ENCODE results near the gene XRCC1. TPM values are rescaled to one million over a fixed set of nuclear protein-coding genes. Genes with fewer than 3 reads are reported as not detected.
"Not testable (repeated sequence)": the region's sequence is repeated elsewhere in the genome, so short reads cannot be mapped to it uniquely, and the experiment has no call there.

Gene XRCC1
- total and polyA plus RNA-seq, 8 donors = 25.2 to 70.0 (median 56.9) TPM

DNA sequence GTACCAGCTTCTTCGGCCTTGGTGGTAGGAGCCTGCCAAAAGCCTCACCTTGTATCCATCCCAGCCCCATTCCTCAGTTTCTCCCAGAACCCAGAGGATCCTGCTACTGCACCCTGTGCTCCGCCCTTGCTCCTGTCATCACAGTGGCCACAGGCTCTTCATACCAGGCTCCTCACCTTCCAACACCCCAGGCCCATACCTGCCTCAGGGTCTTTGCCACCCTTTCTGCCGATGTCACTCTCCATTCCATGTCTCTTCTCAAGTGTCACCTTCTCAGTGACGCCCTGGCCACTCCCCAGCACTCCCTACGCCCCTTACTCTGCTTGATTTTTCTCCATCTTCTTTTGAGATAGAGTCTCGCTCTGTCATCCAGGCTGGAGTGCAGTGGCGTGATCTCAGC, 34.5 kb upstream of the XRCC1 start:
- H3K9me3 ChIP-seq = no peaks in the 10 kb centered on the region
- no peak for ATAC-seq
- no peak overlapping the region for H3K27ac ChIP-seq
- no peaks in the 10 kb centered on the region for H3K4me1 ChIP-seq
- no peak for DNase-seq
- peaks cover 0 to 36% of the 10 kb centered on the region in 2 donors for H3K36me3 ChIP-seq
- TF ChIP-seq, protein P1, sequence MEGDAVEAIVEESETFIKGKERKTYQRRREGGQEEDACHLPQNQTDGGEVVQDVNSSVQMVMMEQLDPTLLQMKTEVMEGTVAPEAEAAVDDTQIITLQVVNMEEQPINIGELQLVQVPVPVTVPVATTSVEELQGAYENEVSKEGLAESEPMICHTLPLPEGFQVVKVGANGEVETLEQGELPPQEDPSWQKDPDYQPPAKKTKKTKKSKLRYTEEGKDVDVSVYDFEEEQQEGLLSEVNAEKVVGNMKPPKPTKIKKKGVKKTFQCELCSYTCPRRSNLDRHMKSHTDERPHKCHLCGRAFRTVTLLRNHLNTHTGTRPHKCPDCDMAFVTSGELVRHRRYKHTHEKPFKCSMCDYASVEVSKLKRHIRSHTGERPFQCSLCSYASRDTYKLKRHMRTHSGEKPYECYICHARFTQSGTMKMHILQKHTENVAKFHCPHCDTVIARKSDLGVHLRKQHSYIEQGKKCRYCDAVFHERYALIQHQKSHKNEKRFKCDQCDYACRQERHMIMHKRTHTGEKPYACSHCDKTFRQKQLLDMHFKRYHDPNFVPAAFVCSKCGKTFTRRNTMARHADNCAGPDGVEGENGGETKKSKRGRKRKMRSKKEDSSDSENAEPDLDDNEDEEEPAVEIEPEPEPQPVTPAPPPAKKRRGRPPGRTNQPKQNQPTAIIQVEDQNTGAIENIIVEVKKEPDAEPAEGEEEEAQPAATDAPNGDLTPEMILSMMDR (IDR thresholded peaks at IDR 0.05) = no peak
- no peak overlapping the region for H3K4me3 ChIP-seq
- intact Hi-C loops (cut with DNase I) = no loop called here
- no peaks in the 10 kb centered on the region for H3K27me3 ChIP-seq

DNA sequence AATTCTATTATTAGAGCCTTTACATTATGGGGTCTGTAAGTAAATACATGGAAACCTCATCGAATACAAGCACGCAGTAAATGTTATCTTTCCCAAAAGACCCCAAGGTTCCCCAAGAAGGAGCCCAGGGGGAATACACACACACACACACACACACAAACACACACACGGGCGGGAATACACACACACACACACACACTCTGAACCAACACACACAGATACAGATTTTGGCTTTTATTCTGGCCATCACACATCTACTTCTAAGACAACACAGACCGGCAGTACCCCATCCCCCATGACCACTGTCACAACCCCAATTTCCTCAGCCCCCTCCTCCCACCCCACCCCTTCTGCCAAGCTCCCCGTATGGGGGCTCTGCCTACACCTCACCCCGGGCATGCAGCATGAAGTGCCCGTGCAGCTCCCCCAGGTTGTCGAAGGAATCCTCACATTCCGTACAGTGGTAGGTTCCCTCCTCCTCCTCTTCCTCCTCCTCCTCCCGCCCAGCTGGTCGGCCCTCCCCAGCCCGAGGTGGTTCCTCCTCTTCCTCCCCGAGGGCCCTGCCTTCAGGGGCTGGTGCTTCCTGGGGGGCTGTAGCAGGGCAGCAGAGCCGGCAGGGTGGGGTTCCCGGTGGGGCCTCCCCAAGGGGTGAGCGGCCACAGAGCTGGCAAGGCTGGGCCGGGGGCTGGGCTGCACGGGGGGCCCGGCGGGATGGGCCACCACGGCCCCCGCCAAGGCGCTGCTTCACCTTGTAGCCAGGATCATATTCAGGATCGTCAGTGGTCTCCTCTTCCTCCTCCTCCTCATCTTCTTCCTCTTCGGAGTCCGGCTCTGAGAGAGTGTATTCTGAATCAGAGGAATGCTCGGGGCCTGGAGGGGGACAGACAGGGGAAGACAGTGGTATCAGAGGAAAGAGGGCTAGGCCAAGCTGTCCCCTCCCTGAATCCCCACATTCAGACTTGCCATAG, 32.2 kb upstream of the XRCC1 start:
- intact Hi-C loops (cut with DNase I) = no loop called here
- peak in 1 of 4 donors; percentile 74 for DNase-seq

DNA sequence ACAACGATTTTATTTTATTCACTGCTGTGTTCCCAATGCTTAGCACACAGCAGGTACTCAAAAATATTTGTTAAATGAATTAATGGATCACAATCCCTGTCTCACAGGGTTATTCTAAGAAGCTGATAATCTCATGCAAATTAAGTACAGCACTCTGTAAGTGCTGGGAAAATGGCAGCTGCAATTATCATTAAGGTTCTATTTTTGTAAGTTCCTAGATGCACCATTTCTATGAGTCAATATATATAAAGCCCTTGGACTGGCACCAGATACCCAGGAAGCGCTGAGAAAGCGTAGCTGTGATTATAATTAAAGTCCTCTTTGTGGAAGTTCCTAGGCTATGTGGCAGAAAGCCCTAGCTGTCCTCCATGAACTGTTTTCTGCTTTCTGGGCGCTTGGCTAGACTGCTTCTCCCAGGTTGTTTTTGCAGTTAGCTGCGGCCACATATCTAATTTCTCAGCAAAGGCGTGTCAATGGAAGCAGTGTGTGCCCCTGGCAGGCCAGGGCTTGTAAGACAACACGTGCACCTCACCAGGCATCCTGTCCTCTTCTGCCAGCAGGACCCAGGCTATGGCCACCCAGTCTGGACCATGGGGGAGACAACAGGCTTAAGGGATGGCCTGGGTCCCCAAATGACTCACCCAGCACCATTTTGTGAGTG, 31.4 kb upstream of the XRCC1 start:
- H3K27ac ChIP-seq = no peak overlapping the region
- no peaks in the 10 kb centered on the region for H3K9me3 ChIP-seq
- no peaks in the 10 kb centered on the region for H3K4me1 ChIP-seq
- intact Hi-C loops (cut with DNase I) = no loop called here
- no peaks in the 10 kb centered on the region for H3K27me3 ChIP-seq
- DNase-seq = no peak
- no peak overlapping the region for H3K4me3 ChIP-seq
- peaks cover 0 to 19% of the 10 kb centered on the region in 2 donors for H3K36me3 ChIP-seq
- TF ChIP-seq, protein P1 (IDR thresholded peaks at IDR 0.05) = no peak
- ATAC-seq = no peak

More for the DNA sequence above, 32.2 kb upstream of the XRCC1 start:
- no peak overlapping the region for H3K4me3 ChIP-seq
- no peaks in the 10 kb centered on the region for H3K9me3 ChIP-seq
- no peak for ATAC-seq
- H3K4me1 ChIP-seq = no peaks in the 10 kb centered on the region
- H3K27ac ChIP-seq = no peak overlapping the region
- H3K27me3 ChIP-seq = no peaks in the 10 kb centered on the region
- TF ChIP-seq, protein P1 (IDR thresholded peaks at IDR 0.05) = no peak
- peaks cover 0 to 20% of the 10 kb centered on the region in 2 donors for H3K36me3 ChIP-seq

DNA sequence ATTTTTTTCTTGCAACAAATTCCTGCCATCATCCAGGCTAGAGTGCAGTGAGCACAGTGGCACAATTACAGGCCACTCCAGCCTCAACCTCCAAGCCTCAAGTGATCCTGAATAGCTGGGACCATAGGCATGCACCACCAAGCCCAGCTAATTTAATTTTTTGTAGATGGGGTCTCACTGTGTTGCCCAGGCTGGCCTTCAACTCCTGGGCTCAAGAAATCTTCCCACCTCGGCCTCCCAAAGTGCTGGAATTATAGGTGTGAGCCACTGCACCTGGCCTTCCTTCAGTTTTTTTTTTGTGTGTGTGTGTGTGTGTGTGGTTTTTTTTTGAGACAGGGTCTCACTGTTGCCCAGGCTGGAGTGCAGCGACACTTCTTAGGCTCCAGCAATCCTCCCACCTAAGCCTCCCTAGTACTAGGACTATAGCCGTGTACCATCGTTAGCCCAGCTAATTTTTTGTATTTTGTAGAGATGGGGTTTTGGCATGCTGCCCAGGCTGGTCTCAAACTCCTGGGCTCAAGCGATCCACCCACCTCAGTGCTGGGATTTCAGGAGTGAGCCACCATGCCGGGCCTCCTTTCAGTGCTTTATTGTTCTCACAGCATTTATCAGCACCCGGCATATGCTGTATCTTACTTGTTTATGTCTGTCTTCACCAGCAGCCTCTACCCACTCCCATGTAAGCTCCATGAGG, 30.7 kb upstream of the XRCC1 start:
- DNase-seq (no peak), ATAC-seq (no peak)
- TF ChIP-seq, protein P1 (IDR thresholded peaks at IDR 0.05) = no peak
- Histone ChIP-seq H3K27ac (no peak overlapping the region), H3K27me3 (no peaks in the 10 kb centered on the region), H3K4me1 (no peaks in the 10 kb centered on the region), H3K9me3 (no peaks in the 10 kb centered on the region), H3K36me3 (peaks cover 0 to 22% of the 10 kb centered on the region in 2 donors), H3K4me3 (no peak overlapping the region)
- intact Hi-C loops (cut with DNase I) = no loop called here

DNA sequence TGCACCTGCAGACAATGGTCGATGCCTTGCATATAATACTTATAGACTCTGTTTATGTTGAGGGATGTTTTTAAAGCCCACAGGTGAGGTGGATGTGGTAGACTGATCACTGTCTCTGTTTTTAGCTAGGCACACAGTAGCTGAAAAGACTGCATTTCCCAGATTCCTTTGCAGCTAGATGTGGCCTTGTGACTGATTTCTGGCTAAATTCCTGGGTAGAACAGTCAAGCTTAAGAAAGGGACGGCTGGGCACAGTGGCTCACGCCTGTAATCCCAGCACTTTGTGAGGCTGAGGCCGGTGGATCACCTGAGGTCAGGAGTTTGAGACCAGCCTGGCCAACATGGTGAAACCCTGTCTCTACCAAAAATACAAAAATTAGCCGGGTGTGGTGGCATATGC, 25.0 kb upstream of the XRCC1 start:
- intact Hi-C loops (cut with DNase I) = not testable (repeated sequence)

More for the DNA sequence above, 25.0 kb upstream of the XRCC1 start:
- not testable (repeated sequence) for H3K27ac ChIP-seq, H3K9me3 ChIP-seq, ATAC-seq, DNase-seq, H3K4me3 ChIP-seq, H3K27me3 ChIP-seq
- peaks cover 0 to 40% of the 10 kb centered on the region in 2 donors for H3K36me3 ChIP-seq
- peaks cover 7 to 24% of the 10 kb centered on the region in 2 donors for H3K4me1 ChIP-seq

Measured in left lung (tissue), 10 donors.